HepG2 (cell line): Measurements from ENCODE around the gene MAN2A2. TPM values are rescaled to one million over a fixed set of nuclear protein-coding genes. Genes with fewer than 3 reads are reported as not detected.

Experiments
- ASH2L ChIP-seq: fragments of 300-600, 200-600 bp; sonication (generic); IDR thresholded peaks from 2 replicates; pipeline ENCODE4 v1.7.0; 2017; ENCODE audit warnings: low read depth, mild to moderate bottlenecking, moderate library complexity, mixed read lengths, low read length; ENCODE audit not compliant: insufficient read length
- CREB1 ChIP-seq, 2 experiments: fragments of 450-650 bp in 1 of 2; IDR thresholded peaks; 2 replicates each; pipeline ENCODE4 v1.6.1; 2016 to 2017; ENCODE audit warnings: control low read depth in 1 of 2, mild to moderate bottlenecking in 1 of 2, missing compliant biosample characterization in 1 of 2, missing genetic modification characterization in 1 of 2
- GTF3A ChIP-seq: sonication (generic); formaldehyde crosslinking; conservative IDR thresholded peaks from 2 replicates; pipeline ENCODE4 v1.4.0; 2020; ENCODE audit warnings: mild to moderate bottlenecking, missing genetic modification reagents
- HMGA1 ChIP-seq: sonication (generic); formaldehyde crosslinking; conservative IDR thresholded peaks from 2 replicates; pipeline ENCODE4 v1.4.0; 2020; ENCODE audit warnings: missing genetic modification reagents
- LCORL ChIP-seq, 2 experiments: fragments of 450-650 bp in 1 of 2; sonication (generic) in 1 of 2; formaldehyde crosslinking in 1 of 2; IDR thresholded peaks; 2 replicates each; pipeline versions ENCODE4 v1.5.0 to v1.6.1; 2017 to 2020; ENCODE audit warnings: antibody characterized with exemption in 1 of 2, missing genetic modification reagents in 1 of 2
- MBD4 ChIP-seq: IDR thresholded peaks from 2 replicates; pipeline ENCODE4 v1.6.1; 2012; ENCODE audit warnings: low read length, inconsistent platforms, borderline replicate concordance
- NCOA1 ChIP-seq: sonication (generic); formaldehyde crosslinking; IDR thresholded peaks from 2 replicates; pipeline ENCODE4 v1.9.0; 2021; ENCODE audit warnings: missing genetic modification reagents
- NR1H2 ChIP-seq: sonication (generic); formaldehyde crosslinking; IDR thresholded peaks from 2 replicates; pipeline ENCODE4 v1.8.1; 2022; ENCODE audit warnings: low read depth, missing genetic modification reagents, borderline replicate concordance
- SRF ChIP-seq: IDR thresholded peaks from 2 replicates; pipeline ENCODE4 v1.6.1; 2011; ENCODE audit warnings: mild to moderate bottlenecking, low read depth, low read length, moderate library complexity
- TCF7L2 ChIP-seq: IDR thresholded peaks from 2 replicates; pipeline ENCODE4 v1.6.1; 2011; ENCODE audit warnings: mild to moderate bottlenecking, low read depth, low read length, moderate library complexity
- TMF1 ChIP-seq: sonication (generic); formaldehyde crosslinking; IDR thresholded peaks from 2 replicates; pipeline ENCODE4 v1.8.1; 2022; ENCODE audit warnings: low read depth, missing genetic modification reagents
- ZNF136 ChIP-seq: sonication (generic); formaldehyde crosslinking; IDR thresholded peaks from 2 replicates; pipeline ENCODE4 v1.8.1; 2022; ENCODE audit warnings: low read depth, mild to moderate bottlenecking, moderate library complexity, missing genetic modification reagents
- ZNF180 ChIP-seq: sonication (generic); formaldehyde crosslinking; IDR thresholded peaks from 2 replicates; pipeline ENCODE4 v1.4.0; 2020; ENCODE audit warnings: low read depth, missing genetic modification reagents, borderline replicate concordance
- ZNF33B ChIP-seq: sonication (generic); formaldehyde crosslinking; IDR thresholded peaks from 2 replicates; pipeline ENCODE4 v1.5.1; 2020; ENCODE audit warnings: mild to moderate bottlenecking, missing genetic modification reagents
- ZNF501 ChIP-seq: sonication (generic); formaldehyde crosslinking; IDR thresholded peaks from 2 replicates; pipeline ENCODE4 v1.5.1; 2020; ENCODE audit warnings: mild to moderate bottlenecking, moderate library complexity, missing genetic modification reagents
- ZNF543 ChIP-seq: sonication (generic); formaldehyde crosslinking; IDR thresholded peaks from 2 replicates; pipeline ENCODE4 v1.4.0; 2020; ENCODE audit warnings: mild to moderate bottlenecking, missing genetic modification reagents
- ZNF547 ChIP-seq: sonication (generic); formaldehyde crosslinking; IDR thresholded peaks from 2 replicates; pipeline ENCODE4 v1.5.1; 2020; ENCODE audit warnings: mild to moderate bottlenecking, missing genetic modification reagents
- ZNF558 ChIP-seq: sonication (generic); formaldehyde crosslinking; IDR thresholded peaks from 2 replicates; pipeline ENCODE4 v1.9.0; 2022; ENCODE audit warnings: mild to moderate bottlenecking, missing genetic modification reagents, borderline replicate concordance
- ZNF879 ChIP-seq: sonication (generic); formaldehyde crosslinking; IDR thresholded peaks from 2 replicates; pipeline ENCODE4 v1.8.1; 2023; ENCODE audit warnings: missing genetic modification reagents
- ZNF891 ChIP-seq: sonication (generic); formaldehyde crosslinking; IDR thresholded peaks from 2 replicates; pipeline ENCODE4 v1.5.0; 2020; ENCODE audit warnings: mild to moderate bottlenecking, missing genetic modification reagents
- polyA plus RNA-seq, 8 experiments: library from polyadenylated mRNA; depleted of rRNA in 3 of 8; stranded (reverse) in 7 of 8; unstranded in 1 of 8; fragments of >200 nt; fragmentation: Illumina TruSeq in 4 of 8; extraction: Trizol in 4 of 8; gene quantifications; 2 replicates each; pipeline versions ENCODE4 v1.2.1 to v1.2.3, GENCODE V29; 2011 to 2016; ENCODE audit warnings: low read depth in 4 of 8, missing spikeins in 1 of 8, mixed read lengths in 1 of 8; ENCODE audit not compliant: insufficient read depth in 1 of 8
- total RNA-seq, 5 experiments: library from RNA; depleted of rRNA; stranded (reverse); fragments of >200 nt; fragmentation: Illumina TruSeq; extraction: Trizol; gene quantifications; 2 replicates each; pipeline ENCODE4 v1.2.3, GENCODE V29; 2016; ENCODE audit warnings: low read depth in 1 of 5
- TF ChIP-seq, protein P1 (sequence below): sonication (generic); formaldehyde crosslinking; IDR thresholded peaks from 2 replicates; pipeline ENCODE4 v1.8.0; 2022; ENCODE audit warnings: missing genetic modification reagents, low read depth, mild to moderate bottlenecking, borderline replicate concordance
- TF ChIP-seq, protein P2 (sequence below): sonication (generic); formaldehyde crosslinking; IDR thresholded peaks from 2 replicates; pipeline ENCODE4 v1.4.0; 2020; ENCODE audit warnings: missing genetic modification reagents
- TF ChIP-seq, protein P3 (sequence below): sonication (generic); formaldehyde crosslinking; IDR thresholded peaks from 2 replicates; pipeline ENCODE4 v1.4.0; 2020; ENCODE audit warnings: missing genetic modification reagents, borderline replicate concordance

The MAN2A2 gene
- total and polyA plus RNA-seq, 2 of the 13 experiments (the other 11 are each of a cell fraction or from before 2014, with no cell fraction given), result 17.5 to 51.5 TPM

DNA sequence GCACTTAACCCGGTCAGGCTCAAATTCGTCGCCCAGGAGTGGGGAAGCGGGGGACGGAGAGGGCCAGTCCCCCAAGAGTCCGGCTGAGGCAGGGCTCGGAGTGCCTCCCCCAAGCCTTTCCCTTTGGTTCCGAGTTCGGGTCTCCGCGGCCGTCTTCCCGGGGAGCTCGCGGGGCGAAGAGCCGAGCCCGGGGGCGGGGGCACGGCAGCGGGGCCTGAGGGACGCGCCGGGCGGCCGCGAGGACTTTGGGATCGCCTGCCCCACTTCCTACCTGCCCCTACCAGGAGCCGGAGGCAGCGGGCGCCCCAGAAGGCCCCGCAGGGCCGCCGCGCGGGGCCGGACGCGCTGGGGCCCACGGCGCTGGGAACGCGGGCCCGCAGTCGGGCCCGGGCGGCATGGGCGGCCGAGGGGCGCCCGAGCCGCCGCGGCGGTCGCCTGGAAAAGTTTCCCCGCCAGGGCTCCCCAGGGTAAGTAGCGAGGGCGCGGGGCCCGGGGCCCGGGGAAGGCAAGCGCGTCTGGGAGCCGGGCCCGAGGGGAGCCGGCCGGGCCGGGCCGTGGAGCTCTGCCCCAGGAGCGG, 31.9 kb upstream of the MAN2A2 start (continued):
- TF ChIP-seq, protein P1, sequence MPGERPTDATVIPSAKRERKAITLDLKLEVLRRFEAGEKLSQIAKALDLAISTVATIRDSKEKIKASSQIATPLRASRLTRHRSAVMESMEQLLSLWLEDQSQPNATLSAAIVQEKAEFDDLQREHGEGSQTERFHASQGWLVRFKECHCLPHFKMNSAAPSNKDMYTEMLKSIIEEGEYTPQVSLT (CRISPR knock-in tag), result no peak
- TF ChIP-seq ZNF891 (peak; percentile 56; the same call in 1 of the 2 replicates), ZNF543 (0 out of 2 replicates have a peak, but pooled peaks have one; percentile 4), ASH2L (no peak), HMGA1 (no peak), ZNF558 (CRISPR knock-in tag) (no peak), ZNF547 (no peak), SRF (no peak), CREB1 (IDR thresholded peaks at IDR 0.05) (no peak), CREB1 (CRISPR knock-in tag; IDR thresholded peaks at IDR 0.05) (no peak), NCOA1 (CRISPR knock-in tag) (no peak), ZNF136 (CRISPR knock-in tag) (no peak), MBD4 (no peak), ZNF879 (CRISPR knock-in tag) (no peak), LCORL (IDR thresholded peaks at IDR 0.05) (no peak), LCORL (CRISPR knock-in tag; IDR thresholded peaks at IDR 0.05) (no peak), ZNF501 (0 out of 2 replicates have a peak, but pooled peaks have one; percentile 3), GTF3A (CRISPR knock-in tag) (no peak), ZNF33B (CRISPR knock-in tag) (no peak), ZNF180 (CRISPR knock-in tag) (no peak), TMF1 (CRISPR knock-in tag) (no peak), TCF7L2 (no peak), NR1H2 (CRISPR knock-in tag) (no peak)
- TF ChIP-seq, protein P2, sequence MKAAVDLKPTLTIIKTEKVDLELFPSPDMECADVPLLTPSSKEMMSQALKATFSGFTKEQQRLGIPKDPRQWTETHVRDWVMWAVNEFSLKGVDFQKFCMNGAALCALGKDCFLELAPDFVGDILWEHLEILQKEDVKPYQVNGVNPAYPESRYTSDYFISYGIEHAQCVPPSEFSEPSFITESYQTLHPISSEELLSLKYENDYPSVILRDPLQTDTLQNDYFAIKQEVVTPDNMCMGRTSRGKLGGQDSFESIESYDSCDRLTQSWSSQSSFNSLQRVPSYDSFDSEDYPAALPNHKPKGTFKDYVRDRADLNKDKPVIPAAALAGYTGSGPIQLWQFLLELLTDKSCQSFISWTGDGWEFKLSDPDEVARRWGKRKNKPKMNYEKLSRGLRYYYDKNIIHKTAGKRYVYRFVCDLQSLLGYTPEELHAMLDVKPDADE, result no peak
- TF ChIP-seq, protein P3, sequence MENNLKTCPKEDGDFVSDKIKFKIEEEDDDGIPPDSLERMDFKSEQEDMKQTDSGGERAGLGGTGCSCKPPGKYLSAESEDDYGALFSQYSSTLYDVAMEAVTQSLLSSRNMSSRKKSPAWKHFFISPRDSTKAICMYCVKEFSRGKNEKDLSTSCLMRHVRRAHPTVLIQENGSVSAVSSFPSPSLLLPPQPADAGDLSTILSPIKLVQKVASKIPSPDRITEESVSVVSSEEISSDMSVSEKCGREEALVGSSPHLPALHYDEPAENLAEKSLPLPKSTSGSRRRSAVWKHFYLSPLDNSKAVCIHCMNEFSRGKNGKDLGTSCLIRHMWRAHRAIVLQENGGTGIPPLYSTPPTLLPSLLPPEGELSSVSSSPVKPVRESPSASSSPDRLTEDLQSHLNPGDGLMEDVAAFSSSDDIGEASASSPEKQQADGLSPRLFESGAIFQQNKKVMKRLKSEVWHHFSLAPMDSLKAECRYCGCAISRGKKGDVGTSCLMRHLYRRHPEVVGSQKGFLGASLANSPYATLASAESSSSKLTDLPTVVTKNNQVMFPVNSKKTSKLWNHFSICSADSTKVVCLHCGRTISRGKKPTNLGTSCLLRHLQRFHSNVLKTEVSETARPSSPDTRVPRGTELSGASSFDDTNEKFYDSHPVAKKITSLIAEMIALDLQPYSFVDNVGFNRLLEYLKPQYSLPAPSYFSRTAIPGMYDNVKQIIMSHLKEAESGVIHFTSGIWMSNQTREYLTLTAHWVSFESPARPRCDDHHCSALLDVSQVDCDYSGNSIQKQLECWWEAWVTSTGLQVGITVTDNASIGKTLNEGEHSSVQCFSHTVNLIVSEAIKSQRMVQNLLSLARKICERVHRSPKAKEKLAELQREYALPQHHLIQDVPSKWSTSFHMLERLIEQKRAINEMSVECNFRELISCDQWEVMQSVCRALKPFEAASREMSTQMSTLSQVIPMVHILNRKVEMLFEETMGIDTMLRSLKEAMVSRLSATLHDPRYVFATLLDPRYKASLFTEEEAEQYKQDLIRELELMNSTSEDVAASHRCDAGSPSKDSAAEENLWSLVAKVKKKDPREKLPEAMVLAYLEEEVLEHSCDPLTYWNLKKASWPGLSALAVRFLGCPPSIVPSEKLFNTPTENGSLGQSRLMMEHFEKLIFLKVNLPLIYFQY, result no peak
